ENCODE data around the gene SARM1.

The SARM1 gene

DNA sequence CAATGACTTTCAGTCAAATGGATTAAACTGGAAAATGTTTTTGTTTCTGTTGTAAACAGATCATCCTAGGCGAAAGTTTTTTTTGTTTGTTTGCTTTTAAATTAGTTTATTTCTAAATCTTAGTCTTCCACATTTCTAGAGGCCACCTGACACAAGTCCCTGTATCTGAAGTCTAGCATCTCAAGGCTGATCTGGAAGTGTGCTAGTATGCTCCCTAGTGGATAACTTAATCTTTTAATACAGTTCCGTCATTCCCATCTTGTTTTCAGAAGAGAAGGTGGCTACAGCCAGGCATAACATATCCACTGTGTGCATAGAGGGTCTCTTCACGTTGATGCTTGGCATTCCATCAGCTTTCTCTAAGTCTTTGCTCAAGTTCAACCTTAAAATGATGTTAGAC, 43.8 kb upstream of the SARM1 start:
- TF ChIP-seq, protein P1, sequence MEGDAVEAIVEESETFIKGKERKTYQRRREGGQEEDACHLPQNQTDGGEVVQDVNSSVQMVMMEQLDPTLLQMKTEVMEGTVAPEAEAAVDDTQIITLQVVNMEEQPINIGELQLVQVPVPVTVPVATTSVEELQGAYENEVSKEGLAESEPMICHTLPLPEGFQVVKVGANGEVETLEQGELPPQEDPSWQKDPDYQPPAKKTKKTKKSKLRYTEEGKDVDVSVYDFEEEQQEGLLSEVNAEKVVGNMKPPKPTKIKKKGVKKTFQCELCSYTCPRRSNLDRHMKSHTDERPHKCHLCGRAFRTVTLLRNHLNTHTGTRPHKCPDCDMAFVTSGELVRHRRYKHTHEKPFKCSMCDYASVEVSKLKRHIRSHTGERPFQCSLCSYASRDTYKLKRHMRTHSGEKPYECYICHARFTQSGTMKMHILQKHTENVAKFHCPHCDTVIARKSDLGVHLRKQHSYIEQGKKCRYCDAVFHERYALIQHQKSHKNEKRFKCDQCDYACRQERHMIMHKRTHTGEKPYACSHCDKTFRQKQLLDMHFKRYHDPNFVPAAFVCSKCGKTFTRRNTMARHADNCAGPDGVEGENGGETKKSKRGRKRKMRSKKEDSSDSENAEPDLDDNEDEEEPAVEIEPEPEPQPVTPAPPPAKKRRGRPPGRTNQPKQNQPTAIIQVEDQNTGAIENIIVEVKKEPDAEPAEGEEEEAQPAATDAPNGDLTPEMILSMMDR (IDR thresholded peaks at IDR 0.05) = no peak
- Histone ChIP-seq H3K4me3 (no peak overlapping the region), H3K27ac (no peak overlapping the region)
- DNase-seq (ENCODE audit: low spot score) = no peak

DNA sequence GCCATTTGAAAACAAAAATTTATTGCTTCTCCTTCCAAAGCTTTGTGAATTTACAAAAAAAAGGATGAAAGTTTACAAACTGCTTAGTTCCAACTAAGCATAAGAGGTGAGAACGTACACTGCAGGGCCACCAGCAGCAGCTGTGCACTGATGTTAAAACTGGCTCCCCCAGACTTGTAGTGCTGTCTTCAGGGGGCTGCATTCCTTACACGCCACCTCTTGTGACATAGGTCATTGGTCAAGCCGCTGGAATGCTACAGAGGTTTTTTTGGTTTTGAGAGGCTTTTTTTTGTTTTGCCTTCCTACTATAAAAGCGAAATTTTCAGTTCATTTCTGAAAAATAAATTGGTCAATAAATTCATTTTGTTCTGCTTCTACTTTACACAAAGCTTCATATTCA, 43.2 kb upstream of the SARM1 start:
- DNase-seq (ENCODE audit: low spot score) = peak; percentile 19
- TF ChIP-seq, protein P1 (IDR thresholded peaks at IDR 0.05) = no peak
- Histone ChIP-seq H3K4me3 (no peak overlapping the region), H3K27ac (no peak overlapping the region)

DNA sequence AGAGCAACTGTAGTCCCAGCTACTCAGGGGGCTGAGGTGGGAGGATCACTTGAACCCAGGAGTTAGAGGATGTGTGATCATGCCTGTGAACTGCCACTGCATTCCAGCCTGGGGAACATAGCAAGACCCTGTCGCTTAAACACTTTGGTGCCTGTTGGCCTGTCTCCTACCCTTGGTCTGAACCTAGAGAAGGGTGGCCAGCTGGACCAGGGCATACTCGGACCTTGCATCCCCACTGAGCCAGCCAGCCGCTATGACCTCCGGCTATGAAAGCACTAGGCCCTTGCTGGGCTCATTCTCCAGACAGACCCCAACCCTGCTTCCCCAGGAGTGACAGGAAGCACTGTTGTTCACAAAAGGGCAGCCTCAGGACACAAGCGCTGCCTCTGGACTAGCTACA, 40.8 kb upstream of the SARM1 start:
- H3K4me3 ChIP-seq = no peak overlapping the region
- peak; percentile 62 for DNase-seq (ENCODE audit: low spot score)
- no peak overlapping the region for H3K27ac ChIP-seq
- TF ChIP-seq, protein P1 (IDR thresholded peaks at IDR 0.05) = no peak

DNA sequence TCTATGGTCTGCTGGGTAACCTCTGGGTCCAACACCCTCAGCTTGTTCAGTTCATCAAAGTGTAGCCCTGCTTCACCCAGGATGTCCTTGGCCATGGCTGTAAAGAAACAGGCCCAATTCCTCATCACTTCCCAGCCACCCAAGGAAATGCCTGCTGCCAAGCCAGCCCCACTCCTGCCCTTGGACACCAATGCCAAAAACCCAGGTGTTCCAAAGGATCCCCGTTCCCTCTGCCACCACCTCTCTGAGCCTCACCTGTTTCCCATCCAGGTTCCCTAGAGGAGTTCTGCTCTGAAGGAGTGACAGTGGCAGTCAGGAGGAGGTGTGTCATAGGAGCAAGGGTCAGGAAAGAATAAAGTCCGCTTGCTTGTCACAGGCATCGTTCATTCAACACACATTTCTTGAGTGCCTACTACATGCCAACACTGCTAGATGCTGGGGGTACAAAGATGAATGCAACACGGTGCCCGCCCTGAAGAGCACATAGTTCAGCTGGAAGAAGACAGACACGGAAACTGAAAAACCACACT, 39.5 kb upstream of the SARM1 start:
- DNase-seq (ENCODE audit: low spot score) = peak; percentile 49
- no peak overlapping the region for H3K27ac ChIP-seq
- no peak overlapping the region for H3K4me3 ChIP-seq
- TF ChIP-seq, protein P1 (IDR thresholded peaks at IDR 0.05) = no peak

DNA sequence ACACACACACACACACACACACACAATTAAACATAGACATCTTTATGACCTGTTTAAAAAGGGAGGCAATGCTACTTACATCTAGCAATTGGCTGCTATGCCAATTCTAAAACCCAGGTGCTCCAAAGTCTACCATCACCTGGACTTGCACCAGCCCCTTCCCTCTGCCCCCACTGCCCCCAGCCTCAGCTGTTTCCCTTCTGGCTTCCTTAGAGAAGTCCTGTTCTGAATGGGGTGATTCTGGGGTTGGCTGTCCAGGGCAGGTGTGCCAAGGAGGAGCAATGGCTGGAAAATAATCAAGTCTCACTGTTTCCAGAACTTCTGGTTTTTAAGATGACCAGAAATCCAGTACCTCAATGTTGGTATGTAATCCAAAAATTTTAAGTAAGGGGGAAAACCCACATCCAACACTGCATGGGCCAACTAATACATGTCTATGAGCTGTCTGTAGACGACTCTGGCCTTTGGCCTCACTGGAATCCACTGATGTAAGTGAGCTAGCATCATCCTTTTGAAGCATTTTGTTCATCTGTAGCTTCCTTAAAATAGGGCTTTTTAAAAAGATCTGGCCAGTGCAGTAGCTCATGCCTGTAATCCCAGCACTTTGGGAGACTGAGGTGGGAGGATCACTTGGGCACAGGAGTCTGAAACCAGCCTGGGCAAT, 38.3 kb upstream of the SARM1 start:
- DNase-seq (ENCODE audit: low spot score) = peak; percentile 33
- TF ChIP-seq, protein P1 (IDR thresholded peaks at IDR 0.05) = no peak
- Histone ChIP-seq H3K4me3 (no peak overlapping the region), H3K27ac (no peak overlapping the region)

DNA sequence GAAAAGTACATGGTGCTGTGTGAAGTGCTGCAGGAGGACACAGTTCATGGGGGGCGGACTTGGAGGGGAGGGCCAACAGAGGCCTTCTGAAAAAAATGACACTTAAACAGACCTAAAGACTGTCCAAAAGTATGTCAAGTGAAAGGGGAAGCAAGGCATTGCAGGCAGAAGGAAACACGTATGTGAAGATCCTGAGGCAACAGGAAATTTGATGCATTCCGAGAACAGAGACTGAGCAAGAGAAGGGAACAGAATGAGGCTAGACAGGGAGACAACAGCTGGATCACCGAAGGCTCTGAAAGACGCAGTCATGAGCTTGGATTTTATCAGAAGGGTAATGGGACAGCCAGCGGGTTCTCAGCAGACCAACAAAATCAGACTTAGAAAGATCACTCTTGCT, 37.3 kb upstream of the SARM1 start:
- H3K4me3 ChIP-seq = peak overlapping the region; percentile 96
- TF ChIP-seq, protein P1 (IDR thresholded peaks at IDR 0.05) = no peak
- no peak for DNase-seq (ENCODE audit: low spot score)
- no peak overlapping the region for H3K27ac ChIP-seq

DNA sequence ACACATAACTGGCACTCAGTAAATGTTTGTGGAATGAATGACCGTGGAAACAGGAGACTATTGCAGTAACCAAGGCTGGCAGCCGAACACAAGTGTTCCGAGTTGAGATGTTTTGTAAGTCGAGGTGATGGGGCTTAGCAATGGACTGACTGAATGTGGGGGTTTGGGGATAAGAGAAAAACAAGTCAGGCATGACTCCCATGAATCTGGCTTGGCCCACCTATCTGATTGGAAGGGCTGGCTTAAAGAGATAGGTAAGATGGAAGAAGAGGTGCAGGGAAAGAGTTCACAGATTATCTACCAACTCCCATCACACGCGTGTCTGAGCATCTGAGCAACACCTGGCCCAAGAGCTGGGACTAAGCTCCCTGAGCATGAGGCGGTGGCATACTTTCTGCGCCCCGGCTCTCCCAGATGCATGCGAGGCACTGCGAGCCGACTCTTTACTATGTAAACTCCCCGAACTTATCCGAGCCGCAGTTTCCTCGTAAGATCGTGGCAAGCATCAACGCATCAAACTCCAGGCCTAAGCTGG, 36.8 kb upstream of the SARM1 start:
- no peak for DNase-seq (ENCODE audit: low spot score)
- Histone ChIP-seq H3K27ac (peak overlapping the region; percentile 96 to 97), H3K4me3 (peak overlapping the region; percentile 96)
- TF ChIP-seq, protein P1 (IDR thresholded peaks at IDR 0.05) = no peak
